HG03066 (cell line): ENCODE measurements around the gene IFFO2.
"Not testable (repeated sequence)": the region's sequence is repeated elsewhere in the genome, so short reads cannot be mapped to it uniquely, and the experiment has no call there.

Experiments used
- ATAC-seq: cut with Tn5 transposase; IDR thresholded peaks from one replicate; pipeline ENCODE4 v1.9.1; 2021; ENCODE audit warnings: low read depth; ENCODE audit not compliant: unreplicated experiment

IFFO2 gene

DNA sequence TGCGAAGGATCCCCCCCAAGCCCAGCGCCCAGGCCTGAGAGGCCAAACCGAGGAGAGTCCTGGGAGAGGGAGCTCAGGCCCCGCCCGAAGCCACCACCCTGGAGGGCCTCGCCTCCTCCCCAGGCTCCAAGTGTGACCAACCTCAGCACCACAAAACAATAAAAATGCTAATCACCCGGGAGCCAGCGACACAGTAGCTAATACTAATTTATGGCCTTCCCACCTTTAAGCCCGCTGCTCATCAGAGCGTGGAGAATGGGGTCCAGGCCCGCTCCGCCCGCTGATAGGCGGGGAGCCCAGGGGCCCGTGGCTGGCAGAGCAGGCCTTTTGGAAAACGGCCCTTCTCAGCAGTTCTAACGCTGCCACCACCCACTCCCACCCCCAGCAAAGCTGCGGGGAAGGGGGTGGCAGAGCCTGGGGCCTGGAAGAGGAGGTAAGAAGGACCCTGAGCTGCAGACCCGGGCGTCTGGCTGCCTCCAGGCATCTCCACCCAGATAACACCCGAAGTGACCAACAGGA, 76.6 kb downstream of the IFFO2 start:
- no peak for ATAC-seq

DNA sequence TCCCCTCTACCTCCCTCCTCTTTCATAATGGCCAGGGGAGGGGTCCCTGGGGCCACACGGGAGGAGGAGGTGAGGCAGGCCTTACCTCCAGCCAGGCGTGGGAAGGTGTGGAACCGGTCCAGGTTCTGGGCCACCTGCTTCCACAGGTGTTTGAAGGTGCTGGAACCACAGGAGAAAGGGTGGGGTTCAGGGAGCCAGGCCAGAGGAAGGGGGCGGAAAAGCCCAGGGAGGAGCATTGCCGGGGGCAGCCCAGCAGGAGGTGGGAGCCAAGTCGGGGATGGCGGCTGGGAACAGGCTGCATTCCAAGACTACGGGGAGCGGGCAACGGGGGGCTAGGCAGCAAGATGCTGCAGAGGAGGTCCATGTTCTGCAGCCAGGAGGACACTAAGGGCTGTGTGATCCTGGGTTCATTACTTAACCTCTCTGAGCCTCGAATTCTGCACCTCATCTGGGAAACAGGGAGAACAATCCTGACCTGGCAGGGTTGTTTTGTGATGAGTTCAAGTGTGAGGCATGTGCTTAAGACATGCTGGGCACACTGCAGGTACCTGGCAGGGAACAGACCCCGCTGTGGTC, 77.2 kb downstream of the IFFO2 start:
- no peak for ATAC-seq

DNA sequence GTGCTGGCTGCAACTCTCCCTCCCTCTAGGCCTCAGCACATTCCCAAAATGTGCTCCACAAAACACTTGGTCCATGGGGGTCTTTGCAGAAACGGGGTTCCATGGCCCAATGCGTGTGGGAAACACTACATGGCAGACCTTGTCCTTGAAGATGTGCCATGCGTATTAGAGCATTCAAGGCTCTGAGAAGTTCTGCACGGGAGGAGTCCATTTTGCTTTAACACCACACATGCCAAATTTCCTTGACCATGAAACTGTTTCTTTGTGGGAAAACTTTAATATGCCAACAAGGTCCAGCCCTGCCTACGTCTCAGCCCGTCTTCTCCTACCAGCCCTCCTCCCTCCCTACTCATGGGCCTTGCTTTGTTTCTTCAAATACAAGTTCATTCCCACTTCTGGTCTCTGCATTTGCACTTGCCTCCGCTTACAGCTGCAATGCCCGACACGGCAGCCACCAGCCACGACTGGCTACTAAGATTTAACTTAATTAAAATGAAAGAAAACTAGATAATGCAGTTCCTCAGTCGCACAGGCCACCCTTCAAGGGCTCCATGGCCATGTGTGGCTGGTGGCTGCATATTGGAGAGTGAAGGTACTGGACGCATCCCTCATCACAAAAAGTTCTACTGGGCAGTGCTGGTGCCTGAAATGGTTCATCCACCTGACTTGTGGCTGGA, 77.8 kb downstream of the IFFO2 start:
- no peak for ATAC-seq

DNA sequence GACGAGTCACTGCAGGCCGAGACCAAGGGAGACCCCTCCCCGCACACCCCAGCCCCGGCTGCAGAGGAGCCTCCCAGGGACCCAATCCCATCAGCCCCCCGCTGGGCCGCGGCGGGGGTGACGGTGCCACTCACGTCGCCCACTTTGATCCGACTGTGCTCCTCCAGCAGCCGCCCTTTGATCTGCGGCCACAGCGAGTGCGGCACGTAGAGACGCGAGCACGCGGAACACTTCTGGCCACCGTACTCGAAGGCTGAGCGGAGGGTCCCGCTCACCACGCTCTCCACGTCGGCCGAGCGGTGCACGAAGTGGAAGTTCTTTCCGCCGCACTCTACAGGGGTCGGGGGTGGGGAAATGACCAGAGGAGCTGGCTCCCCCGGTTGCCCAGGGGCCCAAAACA, 79.2 kb downstream of the IFFO2 start:
- ATAC-seq = no peak

DNA sequence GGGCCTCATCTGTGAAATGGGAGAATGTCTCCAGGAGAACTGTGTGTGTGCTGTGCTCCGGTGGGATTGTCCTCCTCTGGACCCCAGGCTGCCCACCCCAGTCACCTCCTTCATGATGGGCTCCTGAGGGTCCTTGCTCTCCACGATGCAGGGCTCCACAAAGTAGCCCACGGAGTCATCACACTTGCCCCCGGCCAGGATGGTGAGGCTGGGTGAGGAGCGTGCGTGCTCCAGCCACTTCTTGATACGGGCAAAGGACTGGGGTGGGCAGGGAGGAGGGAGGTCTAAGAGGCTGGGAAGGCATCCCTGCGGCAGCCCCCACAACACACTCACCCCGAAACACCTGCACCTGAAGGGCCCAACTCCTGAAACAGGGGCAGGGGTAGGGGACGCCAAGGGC, 80.3 kb downstream of the IFFO2 start:
- ATAC-seq = no peak

DNA sequence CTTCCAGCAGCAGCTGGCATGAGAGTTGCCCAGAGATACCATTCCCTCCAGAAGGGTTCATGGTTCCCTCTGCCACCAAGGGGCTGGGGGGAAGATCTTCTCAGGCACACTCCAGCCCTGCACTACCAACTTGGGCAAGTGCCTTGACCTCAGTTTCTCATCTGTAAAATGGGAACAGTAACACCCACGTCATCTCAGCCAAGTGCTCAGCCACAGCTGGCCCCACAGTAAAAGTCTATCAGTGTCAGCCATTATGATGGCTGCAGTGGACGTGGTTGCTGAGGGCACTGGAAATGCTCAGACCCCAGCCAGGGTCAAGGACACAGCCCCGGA, 80.7 kb downstream of the IFFO2 start:
- ATAC-seq = no peak

DNA sequence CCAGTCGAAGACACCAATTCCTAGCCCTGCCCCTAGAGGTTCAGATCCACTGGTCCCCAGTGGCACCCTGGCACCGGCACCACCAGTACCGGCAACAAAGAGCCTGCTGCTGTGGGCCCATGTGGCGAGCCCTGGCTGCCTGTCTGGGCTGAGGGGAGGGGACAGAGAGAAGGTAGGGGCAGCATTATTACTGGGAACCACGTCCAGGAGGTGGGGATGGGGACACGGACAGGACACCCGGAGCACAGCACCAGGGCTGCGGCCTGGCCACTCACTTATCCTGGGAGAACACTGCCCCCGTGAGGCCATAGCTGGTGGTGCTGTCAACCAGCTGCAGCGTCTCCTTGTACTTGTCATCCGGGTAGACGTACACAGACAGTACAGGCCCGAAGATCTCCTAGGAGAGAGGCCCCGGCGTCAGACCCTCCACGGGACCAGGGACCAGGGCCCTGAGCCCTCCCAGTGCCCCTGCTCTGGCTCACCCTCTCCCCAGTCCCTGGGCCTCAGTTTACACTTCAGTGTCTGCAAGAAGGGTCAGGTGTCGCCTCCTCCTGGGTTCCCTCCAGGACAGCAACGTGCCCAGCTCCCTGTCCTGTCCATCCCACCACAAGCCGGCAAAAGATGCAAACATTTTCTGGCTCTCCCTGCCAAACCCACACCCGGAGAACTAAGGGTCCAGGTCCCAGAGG, 81.2 kb downstream of the IFFO2 start:
- no peak for ATAC-seq

DNA sequence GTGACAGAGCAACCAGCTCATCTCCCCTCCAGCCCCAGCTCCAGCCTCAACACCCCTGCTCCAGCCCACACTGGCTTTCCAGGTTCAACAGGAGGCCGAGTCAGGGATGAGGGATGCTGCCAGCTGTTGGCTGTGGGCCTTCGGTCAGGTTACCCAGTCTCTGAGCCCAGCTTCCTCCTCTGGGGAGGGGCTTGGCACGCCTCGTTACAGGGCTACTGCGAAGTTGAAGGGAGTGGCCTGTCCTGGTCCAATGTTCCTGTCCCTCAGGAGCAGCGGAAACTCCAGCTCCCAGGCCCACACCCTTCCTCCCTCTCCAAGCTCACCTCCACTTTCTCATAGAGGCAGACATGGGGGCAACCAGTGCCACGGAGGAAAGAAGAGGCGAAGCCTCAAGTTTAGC, 81.9 kb downstream of the IFFO2 start:
- no peak for ATAC-seq

DNA sequence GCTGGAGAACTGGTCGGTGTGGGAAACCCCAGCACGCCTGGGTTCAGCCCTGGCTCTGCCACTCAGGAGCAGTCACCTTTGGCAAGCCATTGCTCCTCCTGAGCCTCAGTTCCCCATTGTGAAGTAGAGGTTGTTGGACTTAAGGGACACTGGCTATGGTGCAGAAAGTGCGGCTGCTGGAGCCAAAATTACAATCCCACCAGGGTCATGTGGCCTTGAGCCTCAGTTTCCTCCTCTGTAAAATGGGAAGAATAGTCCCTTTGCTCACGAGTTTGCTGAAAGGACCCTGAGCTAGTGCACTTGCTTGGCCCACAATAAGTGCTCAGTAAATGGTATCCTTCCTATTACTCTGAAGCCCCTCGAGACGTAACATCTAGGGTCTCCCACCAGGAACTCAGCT, 82.4 kb downstream of the IFFO2 start:
- no peak for ATAC-seq

DNA sequence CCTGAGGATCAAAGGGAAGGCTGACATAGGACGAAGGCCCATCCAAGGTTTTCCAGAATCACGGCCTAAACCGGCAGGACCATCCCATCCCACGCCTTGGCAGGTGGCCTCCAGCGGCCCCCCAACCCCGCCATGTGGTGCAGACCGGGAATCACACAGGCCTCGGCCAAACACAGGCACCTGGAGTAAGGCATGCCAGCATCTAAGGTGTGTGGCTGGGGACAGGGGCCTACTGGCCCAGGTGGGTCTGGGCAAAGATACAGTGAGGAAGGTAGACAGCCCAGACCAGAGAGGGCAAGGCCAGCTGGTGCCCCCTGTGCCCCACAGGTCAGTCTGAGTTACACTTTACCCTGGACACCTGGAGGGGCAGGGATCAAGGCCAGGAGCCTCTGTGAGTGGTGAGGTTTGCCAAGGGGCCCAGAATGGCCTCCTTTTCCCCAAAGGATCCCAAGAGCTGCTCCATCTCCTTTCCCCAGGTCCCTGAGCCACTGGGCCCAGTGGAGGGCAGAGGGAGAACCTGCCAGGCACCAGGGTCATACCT, 84.3 kb downstream of the IFFO2 start:
- ATAC-seq = no peak

DNA sequence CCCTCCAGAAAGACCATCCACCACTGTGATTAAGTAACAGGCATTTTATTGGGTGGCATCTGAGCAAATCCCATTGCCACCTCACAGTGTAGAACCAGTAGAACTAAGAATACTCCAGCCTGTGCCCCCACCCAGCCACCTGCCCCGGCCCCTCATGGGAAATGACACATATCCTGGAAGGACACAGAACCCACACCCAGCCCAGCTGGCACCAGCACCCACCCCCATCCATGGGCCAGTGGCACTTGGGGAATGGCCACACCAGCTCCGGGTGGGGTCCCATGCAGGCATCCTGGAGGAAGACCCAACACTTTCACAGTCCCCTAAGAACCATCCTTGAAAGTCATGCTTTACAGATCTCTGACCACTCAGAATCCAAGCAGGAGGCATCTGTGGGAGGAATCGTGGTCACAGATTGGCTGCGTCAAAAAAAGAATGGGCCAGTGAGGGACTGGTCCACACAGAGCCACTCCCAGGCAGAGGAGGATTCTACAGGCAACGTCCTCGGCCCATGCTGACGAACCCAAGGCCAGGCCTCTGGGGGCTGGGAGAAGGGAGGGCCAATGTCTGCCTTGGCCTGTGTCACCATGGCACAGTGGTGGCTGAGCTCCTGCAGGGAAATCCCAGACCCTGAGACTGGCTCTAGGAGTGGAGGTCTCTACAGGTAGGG, 84.9 kb downstream of the IFFO2 start:
- no peak for ATAC-seq

DNA sequence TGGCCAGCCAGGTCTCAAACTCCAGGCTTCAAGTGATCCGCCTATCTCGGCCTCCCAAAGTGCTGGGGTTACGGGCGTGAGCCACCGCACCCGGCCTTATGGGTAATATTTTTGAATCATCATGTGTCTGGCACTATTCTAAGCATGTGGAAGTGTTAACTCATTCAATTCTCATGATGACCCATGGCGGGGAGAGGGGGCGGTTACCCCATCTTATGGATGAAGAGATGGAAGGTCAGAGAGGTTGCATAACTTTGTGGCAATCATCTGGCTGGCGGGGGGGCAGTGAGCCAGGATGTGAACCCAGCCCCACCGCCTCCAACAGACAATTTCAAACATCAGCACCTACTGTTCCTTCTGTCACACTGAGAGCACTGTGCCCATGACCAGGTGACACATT, 85.5 kb downstream of the IFFO2 start:
- ATAC-seq = no peak

DNA sequence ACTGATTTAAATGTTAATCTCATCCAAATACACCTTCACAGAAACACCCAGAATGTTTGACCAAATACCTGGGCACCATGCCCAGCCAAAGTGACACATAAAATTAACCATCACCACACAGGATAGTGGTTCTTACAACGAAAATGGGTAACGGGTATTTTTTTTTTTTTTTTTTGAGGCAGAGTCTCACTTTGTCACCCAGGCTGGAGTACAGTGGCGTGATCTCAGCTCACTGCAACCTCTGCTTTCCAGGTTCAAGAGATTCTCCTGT, 85.9 kb downstream of the IFFO2 start:
- not testable (repeated sequence) for ATAC-seq

DNA sequence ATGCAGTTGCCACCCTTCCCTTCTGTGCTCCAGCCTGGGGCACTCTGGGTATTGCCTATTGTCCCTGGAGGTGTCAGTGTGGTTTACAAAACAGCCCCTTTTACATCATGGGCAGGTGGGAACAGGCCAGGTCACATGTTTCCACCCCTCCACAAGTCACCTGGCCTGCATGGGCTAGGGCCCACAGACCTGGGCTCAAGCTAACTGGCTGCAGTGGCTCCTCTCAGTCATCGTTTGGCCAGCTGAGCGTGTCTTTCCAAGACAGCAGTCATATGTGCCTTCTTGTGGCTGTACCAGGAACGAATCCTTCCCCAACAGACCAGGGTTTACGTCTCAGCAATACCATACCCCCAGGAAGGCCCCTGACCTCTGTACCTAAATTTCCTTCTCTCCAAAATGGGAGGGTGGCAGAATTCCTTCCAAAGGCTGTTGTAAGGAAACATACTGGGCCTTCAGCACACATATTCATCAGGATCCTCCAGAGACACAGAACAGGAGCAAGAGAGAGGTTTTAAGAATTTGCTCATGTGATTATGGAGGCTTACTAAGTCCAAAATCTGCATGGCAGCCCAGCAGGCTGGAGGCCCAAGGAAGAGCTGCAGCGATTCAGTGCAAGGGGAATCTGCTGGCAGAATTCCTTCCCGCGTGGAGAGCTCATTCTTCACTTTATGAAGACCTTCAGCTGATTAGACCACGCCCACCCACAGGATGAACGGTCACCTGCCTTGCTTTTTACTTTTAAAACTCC, 86.5 kb downstream of the IFFO2 start:
- no peak for ATAC-seq

DNA sequence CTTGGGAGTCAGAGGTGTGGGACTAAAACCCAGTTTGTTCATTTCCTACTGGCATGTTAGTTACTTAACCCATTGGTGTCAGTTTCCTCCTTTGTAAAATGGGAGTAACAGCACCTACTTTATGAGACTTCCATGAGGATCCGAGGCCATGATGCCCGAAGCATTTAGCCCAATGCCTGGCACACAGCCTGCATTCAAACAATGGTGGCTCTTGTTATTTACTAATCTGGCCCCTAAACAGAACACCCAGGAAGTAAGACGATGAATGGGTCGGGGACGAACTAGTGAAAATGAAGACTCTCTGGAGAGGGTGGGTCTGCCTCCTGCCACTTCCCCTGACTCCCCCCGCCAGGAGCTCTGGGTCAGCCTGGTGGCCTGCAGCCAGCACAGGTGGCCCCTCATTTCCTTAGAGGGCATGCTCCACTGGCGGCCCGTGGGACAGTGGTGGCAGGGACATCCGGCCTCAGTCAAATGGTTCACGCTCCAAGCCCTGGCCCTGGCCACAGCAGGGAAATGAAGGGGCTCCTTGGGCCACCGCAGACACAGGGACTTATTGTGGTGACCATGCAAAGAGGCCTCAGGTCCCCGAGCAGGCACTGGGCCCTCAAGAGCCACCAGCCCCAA, 87.6 kb downstream of the IFFO2 start:
- no peak for ATAC-seq

DNA sequence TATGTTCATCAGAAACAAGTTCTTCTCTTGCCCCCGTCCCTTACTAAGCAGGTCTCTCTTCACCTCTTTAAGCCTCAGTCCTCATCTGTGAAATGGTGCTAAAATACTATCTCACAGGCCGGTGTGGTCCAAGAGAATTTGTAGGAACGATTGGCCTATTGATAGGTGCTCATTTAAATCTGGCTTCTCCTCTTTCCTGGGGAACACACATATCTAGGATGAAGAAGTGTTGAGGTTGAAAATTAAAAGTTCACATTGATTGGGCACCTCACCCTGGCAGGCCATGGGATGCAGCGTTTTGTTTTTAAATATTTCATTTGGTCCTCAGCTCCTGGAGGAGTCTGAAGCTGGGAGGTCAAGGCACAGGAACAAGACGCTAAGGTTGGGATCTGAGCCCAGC, 88.1 kb downstream of the IFFO2 start:
- no peak for ATAC-seq

DNA sequence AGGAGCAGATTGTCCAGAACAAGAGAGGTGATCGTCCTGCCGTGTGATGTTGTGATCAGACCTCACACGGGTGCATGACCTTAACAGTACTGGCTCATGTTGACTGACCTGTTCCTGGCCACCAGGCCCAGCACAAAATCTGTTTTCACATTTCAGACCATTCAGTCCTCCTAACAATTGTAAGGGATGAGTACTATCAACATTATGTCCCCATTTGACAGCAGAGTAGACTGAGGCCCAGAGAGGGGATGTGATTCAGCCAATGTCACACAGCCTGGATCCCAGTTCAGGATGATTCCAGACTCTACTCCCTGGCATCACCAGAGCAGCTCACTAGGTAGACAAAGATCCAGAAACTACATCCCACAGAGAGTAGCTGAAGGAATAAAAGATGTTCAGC, 89.6 kb downstream of the IFFO2 start:
- ATAC-seq = no peak

DNA sequence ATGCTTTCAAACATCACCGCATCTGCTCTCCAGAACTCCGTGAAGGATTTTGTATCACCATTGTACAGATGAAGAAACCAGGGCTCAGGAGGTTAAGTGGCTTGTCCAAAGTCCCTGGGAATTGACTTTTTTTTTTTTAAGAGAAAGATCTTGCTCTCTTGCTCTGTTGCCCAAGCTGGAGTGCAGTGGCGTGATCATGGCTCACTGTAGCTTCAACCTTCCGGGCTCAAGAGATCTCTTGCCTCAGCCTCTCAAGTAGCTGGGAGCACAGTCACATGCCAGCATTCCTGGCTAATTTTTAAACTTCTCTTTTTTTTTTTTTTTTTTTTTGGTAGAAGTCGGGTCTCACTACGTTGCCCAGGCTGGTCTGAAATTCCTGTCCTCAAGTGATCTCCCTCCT, 90.2 kb downstream of the IFFO2 start:
- no peak for ATAC-seq

DNA sequence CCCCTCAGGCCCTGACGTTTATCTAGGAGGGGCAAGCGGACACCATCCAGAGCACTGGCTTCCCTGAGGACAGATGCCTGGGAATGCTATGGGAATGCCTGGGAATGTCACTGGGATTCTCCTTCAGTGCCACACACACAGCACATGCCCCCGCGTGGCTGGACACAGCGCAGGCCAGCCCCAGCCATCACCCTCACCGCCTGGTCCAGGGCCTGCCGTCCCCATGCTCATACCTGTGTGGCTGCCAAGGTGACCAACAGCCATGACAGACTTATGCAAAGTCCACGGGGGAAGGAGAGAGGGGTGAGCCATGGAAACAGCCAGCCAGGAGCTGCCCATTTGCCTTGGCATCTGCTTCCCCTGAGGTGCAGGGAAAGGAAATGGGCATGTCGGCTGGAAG, 91.3 kb downstream of the IFFO2 start:
- ATAC-seq = no peak

DNA sequence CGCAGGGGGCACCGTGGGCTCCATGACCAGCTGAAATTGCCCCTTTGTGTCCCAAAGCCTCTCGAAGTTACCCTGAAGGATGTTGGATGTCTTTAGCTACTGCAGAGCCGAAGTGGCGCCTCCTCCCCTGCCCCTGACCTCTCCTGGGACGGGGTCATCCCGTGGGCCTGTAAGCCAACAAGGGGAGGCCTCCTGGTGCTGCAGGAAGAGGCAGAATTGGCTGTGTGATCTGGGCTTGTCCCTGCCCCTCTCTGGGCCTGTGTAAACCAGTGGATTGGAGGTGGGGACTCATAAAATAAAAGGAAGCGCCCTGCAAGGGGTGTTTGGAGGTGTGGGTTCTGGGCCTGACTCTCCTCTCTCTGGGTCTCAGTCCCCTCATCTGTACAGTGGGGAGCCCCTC, 94.9 kb downstream of the IFFO2 start:
- ATAC-seq = no peak
